COLO829 (cell line): ENCODE data around the gene MEGF11.

Source experiments
- DNase-seq: peaks from one replicate; pipeline ENCODE4 v3.0.0; 2012; ENCODE audit warnings: low spot score

MEGF11 gene

GRCh38 chr15:65939901-65940617 is 313.5 kb downstream of the MEGF11 start:
- DNase-seq, result no peak

GRCh38 chr15:65938604-65939003 is 314.9 kb downstream of the MEGF11 start:
- no peak for DNase-seq

- DNase-seq, result no peak
Measured at GRCh38 chr15:65937476-65937875, 316.1 kb downstream of the MEGF11 start.

- no peak for DNase-seq
Measured at GRCh38 chr15:65937054-65937453, 316.5 kb downstream of the MEGF11 start.

- DNase-seq, result no peak
Measured at GRCh38 chr15:65936282-65936681, 317.3 kb downstream of the MEGF11 start.

- DNase-seq, result no peak
Measured at GRCh38 chr15:65935391-65935790, 318.2 kb downstream of the MEGF11 start.

GRCh38 chr15:65931221-65931620 is 322.3 kb downstream of the MEGF11 start:
- no peak for DNase-seq

GRCh38 chr15:65930134-65930533 is 323.4 kb downstream of the MEGF11 start:
- no peak for DNase-seq

GRCh38 chr15:65929573-65929972 is 324.0 kb downstream of the MEGF11 start:
- DNase-seq, result no peak

GRCh38 chr15:65927545-65927944 is 326.0 kb downstream of the MEGF11 start:
- no peak for DNase-seq

GRCh38 chr15:65926899-65927298 is 326.7 kb downstream of the MEGF11 start:
- no peak for DNase-seq

- no peak for DNase-seq
Measured at GRCh38 chr15:65926459-65926858, 327.1 kb downstream of the MEGF11 start.

- DNase-seq, result no peak
Measured at GRCh38 chr15:65925338-65925737, 328.2 kb downstream of the MEGF11 start.

- DNase-seq, result no peak
Measured at GRCh38 chr15:65924004-65924403, 329.5 kb downstream of the MEGF11 start.

GRCh38 chr15:65923264-65923663 is 330.3 kb downstream of the MEGF11 start:
- DNase-seq, result no peak

- DNase-seq, result no peak
Measured at GRCh38 chr15:65922621-65923020, 330.9 kb downstream of the MEGF11 start.

GRCh38 chr15:65921780-65922179 is 331.8 kb downstream of the MEGF11 start:
- DNase-seq, result no peak

GRCh38 chr15:65920825-65921309 is 332.7 kb downstream of the MEGF11 start:
- DNase-seq, result no peak

- DNase-seq, result no peak
Measured at GRCh38 chr15:65920121-65920520, 333.4 kb downstream of the MEGF11 start.

GRCh38 chr15:65919353-65919752 is 334.2 kb downstream of the MEGF11 start:
- no peak for DNase-seq

GRCh38 chr15:65918945-65919344 is 334.6 kb downstream of the MEGF11 start:
- DNase-seq, result no peak

GRCh38 chr15:65918357-65918920 is 335.1 kb downstream of the MEGF11 start:
- no peak for DNase-seq

- DNase-seq, result no peak
Measured at GRCh38 chr15:65917936-65918335, 335.6 kb downstream of the MEGF11 start.

GRCh38 chr15:65917407-65917756 is 336.2 kb downstream of the MEGF11 start:
- no peak for DNase-seq
